ENCODE measurements around the gene RAB6D.
"Not testable (repeated sequence)": the region's sequence is repeated elsewhere in the genome, so short reads cannot be mapped to it uniquely, and the experiment has no call there.

The RAB6D gene

DNA sequence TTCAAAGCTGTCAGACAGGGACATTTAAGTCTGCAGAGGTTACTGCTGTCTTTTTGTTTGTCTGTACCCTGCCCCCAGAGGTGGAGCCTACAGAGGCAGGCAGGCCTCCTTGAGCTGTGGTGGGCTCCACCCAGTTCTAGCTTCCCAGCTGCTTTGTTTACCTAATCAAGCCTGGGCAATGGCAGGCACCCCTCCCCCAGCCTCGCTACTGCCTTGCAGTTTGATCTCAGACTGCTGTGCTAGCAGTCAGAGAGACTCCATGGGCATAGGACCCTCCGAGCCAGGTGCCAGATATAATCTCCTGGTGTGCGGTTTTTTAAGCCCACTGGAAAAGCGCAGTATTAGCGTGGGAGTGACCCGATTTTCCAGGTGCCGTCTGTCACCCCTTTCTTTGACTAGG is 16.9 kb downstream of the RAB6D start:
- not testable (repeated sequence) for H3K27ac Mint-ChIP-seq; ATAC-seq (replicated peaks); DNase-seq; H3K4me3 Mint-ChIP-seq; H3K36me3 Mint-ChIP-seq (ENCODE audit: insufficient read depth); H3K4me1 Mint-ChIP-seq (ENCODE audit: low read depth in 2 of 2); H3K9me3 Mint-ChIP-seq
- H3K27me3 Mint-ChIP-seq, result peaks cover 13 to 27% of the 10 kb centered on the region in 2 donors

DNA sequence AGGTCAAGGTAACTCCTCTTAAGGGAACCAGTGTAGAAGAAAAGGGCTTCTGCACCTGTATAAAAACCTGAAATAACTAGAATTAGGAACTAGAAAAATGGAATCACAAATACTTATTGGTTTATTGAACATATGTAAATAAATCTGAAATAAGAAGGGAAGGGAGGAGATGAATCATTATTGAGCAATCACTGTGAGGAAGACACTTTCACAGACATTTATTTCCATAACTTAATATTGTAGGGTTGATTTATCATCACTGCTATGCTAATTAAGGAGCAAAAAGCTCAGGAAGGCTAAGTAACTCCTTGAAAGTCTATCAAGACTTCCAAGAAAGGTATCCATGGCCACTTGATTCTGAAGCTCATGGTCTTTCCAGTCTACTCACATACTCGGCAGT is 24.7 kb downstream of the RAB6D start:
- H3K4me3 Mint-ChIP-seq; H3K4me1 Mint-ChIP-seq (ENCODE audit: low read depth in 2 of 2); H3K9me3 Mint-ChIP-seq; H3K27ac Mint-ChIP-seq; ATAC-seq (replicated peaks); DNase-seq; H3K36me3 Mint-ChIP-seq (ENCODE audit: insufficient read depth): not testable (repeated sequence)
- peaks cover 33 to 40% of the 10 kb centered on the region in 2 donors for H3K27me3 Mint-ChIP-seq

DNA sequence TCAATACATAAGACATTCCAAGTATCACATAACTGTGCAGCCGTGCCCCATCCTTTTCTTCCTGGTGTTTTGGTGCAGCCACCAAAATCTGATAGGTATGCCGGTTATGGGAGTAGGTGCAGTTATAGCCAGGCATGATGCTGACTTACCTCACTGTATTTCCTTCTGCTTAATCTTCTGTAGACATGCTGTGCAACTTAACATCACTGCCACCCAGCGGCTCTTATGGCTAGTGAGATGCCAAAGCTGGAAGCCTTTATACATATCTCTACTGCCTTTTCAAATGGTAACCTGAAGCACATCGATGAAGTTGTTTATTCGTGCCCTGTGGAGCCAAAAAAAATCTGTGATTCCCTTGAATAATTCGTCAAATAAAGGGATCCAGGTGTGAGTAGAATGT is 28.6 kb downstream of the RAB6D start:
- H3K36me3 Mint-ChIP-seq (ENCODE audit: insufficient read depth); H3K4me3 Mint-ChIP-seq; H3K9me3 Mint-ChIP-seq; H3K4me1 Mint-ChIP-seq (ENCODE audit: low read depth in 2 of 2); ATAC-seq (replicated peaks); H3K27ac Mint-ChIP-seq: not testable (repeated sequence)
- peak in 1 of 3 experiments; percentile 7 for DNase-seq
- peaks cover 51 to 56% of the 10 kb centered on the region in 2 donors for H3K27me3 Mint-ChIP-seq

DNA sequence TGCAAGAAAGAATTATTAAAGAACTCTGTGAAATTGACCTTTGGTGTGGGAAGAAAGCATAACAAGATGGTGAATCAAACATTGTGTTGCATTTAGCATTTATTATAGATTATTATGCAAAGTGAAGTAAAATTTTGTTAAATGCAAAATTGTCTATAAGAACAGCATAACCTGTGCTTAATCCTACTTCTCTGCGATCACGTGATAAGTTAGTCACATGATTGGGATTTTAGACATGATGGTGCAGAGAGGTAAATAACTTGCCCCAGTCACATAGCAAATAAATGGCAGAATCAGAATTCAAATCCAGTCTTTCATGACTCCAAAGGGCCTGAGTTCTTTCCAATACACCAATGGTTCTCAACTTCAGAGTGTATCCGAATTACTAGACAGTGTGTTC is 31.3 kb downstream of the RAB6D start:
- DNase-seq; H3K36me3 Mint-ChIP-seq (ENCODE audit: insufficient read depth); H3K9me3 Mint-ChIP-seq; H3K4me3 Mint-ChIP-seq; ATAC-seq (replicated peaks); H3K4me1 Mint-ChIP-seq (ENCODE audit: low read depth in 2 of 2); H3K27ac Mint-ChIP-seq: not testable (repeated sequence)
- peaks cover 40 to 54% of the 10 kb centered on the region in 2 donors for H3K27me3 Mint-ChIP-seq

DNA sequence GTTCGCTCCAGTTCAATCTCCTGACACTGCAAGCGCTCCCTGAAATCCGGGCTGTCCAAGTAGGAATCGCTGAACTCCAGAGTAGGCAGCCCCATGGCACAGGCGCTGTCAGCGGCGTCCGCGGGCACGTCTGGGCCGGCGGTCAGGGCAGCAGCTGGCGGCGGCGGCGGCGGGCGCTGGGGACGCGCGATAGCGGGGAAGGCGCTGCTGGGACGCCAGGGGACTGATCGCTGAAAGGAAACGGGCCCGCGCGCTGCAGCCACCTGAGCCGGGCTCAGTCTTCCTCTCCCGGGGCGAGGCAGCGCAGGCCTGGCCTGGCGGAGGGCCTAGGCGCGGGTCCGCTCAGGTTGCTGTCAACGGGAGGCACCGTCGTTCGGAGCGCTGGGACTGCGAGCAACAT is 33.0 kb downstream of the RAB6D start:
- H3K27me3 Mint-ChIP-seq, result peaks cover 39 to 44% of the 10 kb centered on the region in 2 donors
- ATAC-seq (replicated peaks), result not testable (repeated sequence)

DNA sequence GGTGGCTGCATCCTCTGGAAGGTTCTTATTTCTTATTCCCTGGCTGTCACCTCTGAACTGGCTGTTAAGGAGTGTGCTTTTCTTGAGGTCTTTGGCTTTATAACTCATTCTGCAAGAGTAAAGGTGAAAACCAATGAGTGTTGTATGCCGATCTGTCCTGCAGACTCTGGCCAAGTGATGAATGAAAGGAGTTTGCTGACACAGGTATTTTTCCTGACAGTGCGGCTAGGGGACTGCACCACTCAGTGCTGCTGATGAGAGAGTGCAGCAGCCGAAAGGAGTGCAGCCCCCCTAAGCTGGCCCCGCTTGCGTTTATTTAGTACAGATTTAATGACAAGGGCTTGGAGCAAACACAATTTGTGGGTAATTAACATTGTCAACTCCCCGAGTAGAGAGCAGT is 41.8 kb downstream of the RAB6D start:
- H3K36me3 Mint-ChIP-seq (ENCODE audit: insufficient read depth), result no peaks in the 10 kb centered on the region
- ATAC-seq (replicated peaks) (no peak), DNase-seq (no peak)
- H3K4me3 Mint-ChIP-seq, result no peak overlapping the region
- H3K4me1 Mint-ChIP-seq (ENCODE audit: low read depth in 2 of 2), result no peaks in the 10 kb centered on the region
- H3K27ac Mint-ChIP-seq, result no peak overlapping the region
- no peaks in the 10 kb centered on the region for H3K9me3 Mint-ChIP-seq
- H3K27me3 Mint-ChIP-seq, result peaks cover 0 to 7% of the 10 kb centered on the region in 2 donors

More for the DNA sequence above, 33.0 kb downstream of the RAB6D start:
- not testable (repeated sequence) for DNase-seq; H3K27ac Mint-ChIP-seq; H3K9me3 Mint-ChIP-seq; H3K4me1 Mint-ChIP-seq (ENCODE audit: low read depth in 2 of 2); H3K36me3 Mint-ChIP-seq (ENCODE audit: insufficient read depth); H3K4me3 Mint-ChIP-seq

DNA sequence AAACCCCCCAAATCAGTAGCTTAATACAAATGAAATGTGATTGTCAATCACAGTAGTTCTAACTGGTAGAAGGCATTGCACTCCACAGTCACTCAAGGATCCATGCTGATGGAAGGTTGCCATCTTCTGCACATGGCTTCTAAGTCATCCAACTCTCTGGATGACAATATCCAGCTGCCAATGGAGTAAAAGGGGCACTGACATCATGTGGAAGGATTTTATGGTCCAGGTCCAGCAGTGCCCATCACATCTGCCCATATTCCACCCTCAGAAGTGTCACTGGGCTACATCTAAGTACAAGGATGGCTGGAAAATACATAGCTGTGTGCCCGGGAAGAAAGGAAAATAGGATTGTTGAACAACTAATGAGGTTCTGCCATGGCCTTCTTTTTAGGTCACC is 42.6 kb downstream of the RAB6D start:
- H3K4me3 Mint-ChIP-seq; H3K9me3 Mint-ChIP-seq; H3K27ac Mint-ChIP-seq; ATAC-seq (replicated peaks); DNase-seq; H3K27me3 Mint-ChIP-seq; H3K4me1 Mint-ChIP-seq (ENCODE audit: low read depth in 2 of 2); H3K36me3 Mint-ChIP-seq (ENCODE audit: insufficient read depth): not testable (repeated sequence)

DNA sequence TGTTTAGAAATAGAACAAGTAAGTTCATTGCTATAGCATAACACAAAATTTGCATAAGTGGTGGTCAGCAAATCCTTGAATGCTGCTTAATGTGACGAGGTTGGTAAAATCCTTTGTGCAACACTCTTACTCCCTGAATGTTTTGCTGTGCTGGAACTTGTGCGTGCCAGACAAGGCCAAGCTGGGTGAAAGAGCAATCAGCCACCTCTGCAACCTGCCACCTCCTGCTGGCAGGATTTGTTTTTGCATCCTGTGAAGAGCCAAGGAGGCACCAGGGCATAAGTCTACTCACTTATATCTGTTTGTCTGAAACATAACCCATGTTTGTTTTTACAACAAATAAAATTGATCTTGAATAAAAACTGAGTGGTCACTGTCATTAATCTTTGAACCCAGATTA is 53.0 kb downstream of the RAB6D start:
- not testable (repeated sequence) for H3K4me1 Mint-ChIP-seq (ENCODE audit: low read depth in 2 of 2); H3K9me3 Mint-ChIP-seq; H3K27ac Mint-ChIP-seq; H3K36me3 Mint-ChIP-seq (ENCODE audit: insufficient read depth); H3K4me3 Mint-ChIP-seq; DNase-seq; ATAC-seq (replicated peaks)
- peaks cover 19 to 24% of the 10 kb centered on the region in 2 donors for H3K27me3 Mint-ChIP-seq

All from effector memory CD8-positive, alpha-beta T cell (primary cell).